RPMI8226 (cell line): Measurements from ENCODE around the gene LTBP4.
"Not testable (repeated sequence)": the region's sequence is repeated elsewhere in the genome, so short reads cannot be mapped to it uniquely, and the experiment has no call there.

Experiments used
- DNase-seq: peaks from one replicate; pipeline ENCODE4 v3.0.0-alpha.2; 2015

LTBP4 gene

GRCh38 chr19:40601134-40601974, at the start of gene LTBP4:
LTBP4 (plus strand) TSS chr19:40601369; CDS start chr19:40601388, 19 bp downstream.
- peak; percentile 71 for DNase-seq

GRCh38 chr19:40552848-40553247, 48.3 kb upstream of the LTBP4 start:
- DNase-seq = no peak

- DNase-seq = peak; percentile 75
Observed at GRCh38 chr19:40553885-40554857, 47.0 kb upstream of the LTBP4 start.

- DNase-seq = no peak
Observed at GRCh38 chr19:40555978-40556689, 45.0 kb upstream of the LTBP4 start.

GRCh38 chr19:40556953-40557530, 44.1 kb upstream of the LTBP4 start:
- no peak for DNase-seq

GRCh38 chr19:40559394-40559793, 41.8 kb upstream of the LTBP4 start:
- DNase-seq = no peak

GRCh38 chr19:40560092-40560507, 41.1 kb upstream of the LTBP4 start:
- peak; percentile 11 for DNase-seq

- DNase-seq = no peak
Observed at GRCh38 chr19:40561947-40562346, 39.2 kb upstream of the LTBP4 start.

- DNase-seq = not testable (repeated sequence)
Observed at GRCh38 chr19:40564535-40564934, 36.6 kb upstream of the LTBP4 start.

GRCh38 chr19:40565355-40565754, 35.8 kb upstream of the LTBP4 start:
- no peak for DNase-seq

GRCh38 chr19:40565910-40566495, 35.2 kb upstream of the LTBP4 start:
- no peak for DNase-seq

GRCh38 chr19:40567040-40567749, 34.0 kb upstream of the LTBP4 start:
- no peak for DNase-seq

GRCh38 chr19:40567750-40568494, 33.2 kb upstream of the LTBP4 start:
- no peak for DNase-seq

- DNase-seq = peak; percentile 98
Observed at GRCh38 chr19:40570313-40571004, 30.7 kb upstream of the LTBP4 start.

- no peak for DNase-seq
Observed at GRCh38 chr19:40571005-40571318, 30.2 kb upstream of the LTBP4 start.

GRCh38 chr19:40571831-40572495, 29.2 kb upstream of the LTBP4 start:
- no peak for DNase-seq

GRCh38 chr19:40575326-40575725, 25.8 kb upstream of the LTBP4 start:
- DNase-seq = no peak

GRCh38 chr19:40576151-40576584, 25.0 kb upstream of the LTBP4 start:
- DNase-seq = peak; percentile 18
